NCI-H2227 (cell line): ENCODE measurements around the gene MEIKIN.

Experiments used
- DNase-seq: peaks from one replicate; lab custom pipeline; 2025; ENCODE audit not compliant: unreplicated experiment; lab: John Stamatoyannopoulos, UW

Gene MEIKIN

GRCh38 chr5:131945551-131946168 lies at the start of gene MEIKIN:
Gene MEIKIN (minus strand): TSS chr5:131945663. CDS start chr5:131945505, 158 bp downstream.
- no peak for DNase-seq

GRCh38 chr5:131994533-131995226 lies 49.2 kb upstream of the MEIKIN start:
- no peak for DNase-seq

GRCh38 chr5:131994090-131994489 lies 48.6 kb upstream of the MEIKIN start:
- no peak for DNase-seq

GRCh38 chr5:131993676-131994075 lies 48.2 kb upstream of the MEIKIN start:
- DNase-seq: no peak

- DNase-seq: no peak
Measured at GRCh38 chr5:131992370-131992769, 46.9 kb upstream of the MEIKIN start.

- DNase-seq: no peak
Measured at GRCh38 chr5:131991593-131992324, 46.3 kb upstream of the MEIKIN start.

- DNase-seq: no peak
Measured at GRCh38 chr5:131990716-131991115, 45.3 kb upstream of the MEIKIN start.

- DNase-seq: no peak
Measured at GRCh38 chr5:131988601-131989000, 43.1 kb upstream of the MEIKIN start.

- DNase-seq: no peak
Measured at GRCh38 chr5:131987251-131987650, 41.8 kb upstream of the MEIKIN start.

GRCh38 chr5:131986161-131986912 lies 40.9 kb upstream of the MEIKIN start:
- DNase-seq: no peak

- no peak for DNase-seq
Measured at GRCh38 chr5:131984956-131985665, 39.6 kb upstream of the MEIKIN start.

GRCh38 chr5:131983244-131983771 lies 37.8 kb upstream of the MEIKIN start:
- no peak for DNase-seq

GRCh38 chr5:131981516-131981915 lies 36.1 kb upstream of the MEIKIN start:
- DNase-seq: no peak

GRCh38 chr5:131980696-131981095 lies 35.2 kb upstream of the MEIKIN start:
- DNase-seq: no peak

- DNase-seq: no peak
Measured at GRCh38 chr5:131979816-131980215, 34.4 kb upstream of the MEIKIN start.

- DNase-seq: no peak
Measured at GRCh38 chr5:131977212-131977604, 31.7 kb upstream of the MEIKIN start.

GRCh38 chr5:131976414-131977211 lies 31.1 kb upstream of the MEIKIN start:
- DNase-seq: no peak

- no peak for DNase-seq
Measured at GRCh38 chr5:131974956-131975726, 29.7 kb upstream of the MEIKIN start.

GRCh38 chr5:131974622-131974955 lies 29.1 kb upstream of the MEIKIN start:
- no peak for DNase-seq
